ENCODE results near the gene USP51.
"Not testable (repeated sequence)": the region's sequence is repeated elsewhere in the genome, so short reads cannot be mapped to it uniquely, and the experiment has no call there.

Gene USP51

DNA sequence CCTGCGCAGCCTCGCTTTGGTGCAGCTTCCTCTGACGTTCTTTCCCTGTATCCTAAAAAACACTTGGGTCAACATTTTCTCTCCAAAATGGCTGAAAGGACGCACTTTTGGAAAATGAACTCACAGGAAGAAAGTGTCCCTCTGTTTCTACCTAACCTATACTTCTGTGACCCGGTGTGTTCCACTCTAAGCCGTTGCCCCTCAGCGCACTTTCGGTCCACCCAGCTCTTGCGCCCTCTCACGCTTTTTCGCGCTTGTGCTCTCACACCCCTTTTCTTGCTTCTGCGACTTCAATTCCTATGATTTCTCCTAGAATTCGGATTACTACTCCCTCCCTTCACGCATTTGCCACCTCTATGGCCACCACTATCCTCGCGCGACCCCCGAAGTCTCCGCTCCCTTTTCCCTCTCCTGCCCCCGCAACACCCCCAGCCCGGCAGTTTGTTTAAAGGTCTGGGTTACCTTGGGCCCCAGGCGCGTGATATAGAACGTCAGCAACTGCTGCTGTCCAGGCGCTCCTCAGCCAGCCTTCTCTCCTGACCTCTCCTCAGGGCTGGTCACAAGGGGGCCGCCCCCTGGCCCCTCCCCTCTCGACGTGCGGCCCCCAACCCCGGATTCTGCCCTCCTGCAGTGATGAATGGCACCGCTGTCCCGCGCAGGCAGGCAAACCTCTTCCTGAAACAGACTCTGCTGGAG lies at the start of gene USP51:
TSS of gene USP51 (minus strand) at position 535 of the 696 bp plus-strand sequence. CDS start 909 bp downstream, outside the sequence.
- no peak for DNase-seq

DNA sequence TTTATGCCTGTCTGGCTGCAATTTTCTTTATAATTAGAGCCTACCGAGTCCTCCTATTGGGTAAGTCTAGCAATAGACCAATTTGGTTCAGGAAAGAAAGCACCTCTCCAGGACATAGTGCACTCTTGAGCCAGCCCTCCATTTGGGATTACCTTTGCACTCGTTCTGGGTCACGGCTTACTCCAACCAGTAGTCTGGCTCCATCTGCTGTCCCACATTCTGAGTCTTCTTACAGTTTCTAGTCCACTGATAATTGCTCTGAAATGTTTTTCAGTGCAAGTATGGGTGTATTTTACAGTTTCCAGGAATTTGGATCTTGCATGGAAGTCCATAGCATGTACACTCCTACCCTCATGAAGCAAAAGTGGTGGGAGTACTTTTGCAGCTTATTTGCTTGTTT lies 34.8 kb upstream of the USP51 start:
- no peak for DNase-seq

- DNase-seq: no peak
Observed at GRCh38 chrX:55523356-55523755, 33.7 kb upstream of the USP51 start.

DNA sequence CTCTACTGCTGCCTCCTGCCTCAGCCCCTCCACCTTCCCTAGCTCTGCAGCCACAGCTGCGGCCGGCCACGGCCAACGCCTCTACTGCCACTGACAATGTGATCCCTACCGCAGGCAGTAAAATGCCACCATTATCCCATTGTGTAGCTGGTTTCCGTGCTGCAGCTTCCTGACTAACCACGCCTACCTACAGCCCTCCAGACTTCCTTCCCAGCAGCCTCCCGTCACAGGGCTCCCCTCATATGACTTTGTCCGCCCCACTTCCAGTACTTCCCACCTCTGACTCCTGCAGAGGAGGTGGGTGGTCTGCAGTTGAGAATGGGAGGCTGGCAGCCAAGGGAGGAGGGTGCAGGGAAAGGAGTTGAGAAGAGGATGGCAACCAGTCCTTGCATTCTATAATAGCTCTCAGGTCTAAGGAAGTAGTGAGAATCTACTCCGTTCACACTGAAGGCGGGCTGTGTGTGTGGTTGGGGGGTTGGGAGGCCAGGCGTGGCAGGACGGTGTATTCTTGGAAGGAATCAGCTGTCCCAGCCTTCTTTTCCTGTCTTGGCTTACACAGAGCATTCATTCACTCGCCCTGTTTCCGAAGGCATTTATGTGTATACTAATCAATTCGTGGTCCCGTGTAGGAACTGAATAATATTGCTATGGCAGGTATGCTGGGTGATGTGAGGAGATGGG lies 33.1 kb upstream of the USP51 start:
- no peak for DNase-seq

DNA sequence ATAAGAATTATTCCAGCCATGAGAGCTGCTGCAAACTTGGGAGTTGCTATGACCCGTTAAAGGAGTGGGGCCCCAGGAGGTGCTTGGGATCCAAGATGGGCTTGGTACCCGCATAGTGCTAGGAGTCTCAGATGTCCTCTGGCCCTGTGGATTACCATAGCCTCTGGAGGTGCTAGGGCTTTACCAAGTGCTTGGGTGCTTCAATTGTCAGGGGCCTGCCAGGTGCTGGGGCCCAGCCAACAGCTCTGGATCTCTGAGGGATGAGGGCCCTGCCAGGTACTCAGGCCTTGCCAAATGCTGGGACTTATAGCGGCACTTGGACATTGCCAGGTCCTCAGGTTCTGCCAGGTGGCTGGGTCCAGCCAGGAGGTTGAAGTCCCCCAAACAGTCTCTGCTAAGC lies 32.0 kb upstream of the USP51 start:
- no peak for DNase-seq

- not testable (repeated sequence) for DNase-seq
Observed at GRCh38 chrX:55516794-55517481, 27.3 kb upstream of the USP51 start.

DNA sequence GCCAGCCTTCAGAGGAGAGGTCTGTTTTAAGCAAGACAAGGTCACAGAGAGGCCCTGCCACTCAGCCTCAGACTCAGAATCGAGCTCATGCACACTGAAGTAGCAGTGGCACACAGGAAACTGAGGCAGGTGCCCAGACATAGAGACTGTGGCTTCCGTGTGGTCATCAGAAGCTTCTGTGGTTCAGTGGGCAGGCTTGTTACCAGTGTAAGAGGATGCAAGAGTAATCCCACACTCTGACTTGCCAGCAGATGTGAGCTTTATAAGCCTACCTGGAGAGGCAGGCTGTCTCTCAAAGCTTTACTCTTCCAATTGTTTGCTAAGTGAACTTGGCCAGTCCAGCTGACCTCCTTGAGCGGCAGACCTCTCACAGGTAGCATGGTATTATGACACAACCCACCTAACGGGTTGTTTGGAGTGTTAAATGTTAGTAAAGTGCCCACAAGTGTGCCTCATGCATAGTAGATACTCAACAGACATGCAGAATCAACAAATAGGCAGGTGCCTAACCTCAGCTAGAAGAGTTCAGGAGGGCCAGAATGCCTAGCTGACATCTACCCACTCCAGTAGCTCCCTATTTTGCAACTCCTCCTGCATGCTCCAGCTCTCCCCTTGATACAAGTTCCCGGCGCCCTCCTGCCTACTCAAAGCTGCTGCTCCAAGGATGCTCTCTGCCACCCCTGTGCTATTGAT lies 23.5 kb upstream of the USP51 start:
- DNase-seq: not testable (repeated sequence)

- DNase-seq: not testable (repeated sequence)
Observed at GRCh38 chrX:55508410-55509152, 18.9 kb upstream of the USP51 start.

- DNase-seq: not testable (repeated sequence)
Observed at GRCh38 chrX:55507699-55508098, 18.1 kb upstream of the USP51 start.

DNA sequence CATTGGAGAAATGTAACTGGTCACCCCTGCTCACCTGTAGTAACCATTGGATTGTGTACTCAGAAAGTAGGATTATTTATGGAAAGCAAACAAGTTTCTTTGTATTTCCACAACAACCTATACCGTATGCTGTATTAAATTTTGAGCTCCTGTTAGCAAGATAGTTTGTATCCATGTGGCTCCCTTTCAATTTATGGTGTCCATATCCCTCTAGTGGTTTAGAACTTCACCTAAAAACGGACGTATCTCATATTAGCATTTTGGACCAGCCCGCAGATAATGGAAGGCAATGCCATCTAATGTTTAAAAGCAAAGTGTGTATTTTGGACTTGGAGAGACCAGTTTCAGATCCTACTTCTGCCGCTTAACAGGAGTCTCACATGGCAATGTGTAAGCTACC lies 17.4 kb upstream of the USP51 start:
- not testable (repeated sequence) for DNase-seq

DNA sequence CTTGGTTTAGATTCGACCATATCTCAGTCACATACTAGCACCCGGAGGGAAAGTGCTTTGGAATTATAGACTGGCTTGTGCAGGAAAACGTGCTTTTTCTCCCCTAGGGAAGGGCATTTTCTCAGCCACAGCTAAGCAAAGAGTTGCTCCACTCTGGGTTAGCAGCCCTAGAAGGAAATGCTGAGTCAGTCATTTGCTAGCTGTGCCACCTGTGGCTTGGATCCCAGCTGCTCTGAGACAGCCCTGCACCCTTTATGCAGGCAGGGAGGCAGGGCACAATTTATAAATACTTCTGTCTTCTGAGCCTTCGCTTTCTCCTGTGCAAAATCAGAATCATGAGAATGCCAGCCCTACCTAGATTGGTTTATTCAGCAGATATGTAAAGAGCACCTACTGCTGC lies 1.3 kb upstream of the USP51 start:
- no peak for DNase-seq

DNA sequence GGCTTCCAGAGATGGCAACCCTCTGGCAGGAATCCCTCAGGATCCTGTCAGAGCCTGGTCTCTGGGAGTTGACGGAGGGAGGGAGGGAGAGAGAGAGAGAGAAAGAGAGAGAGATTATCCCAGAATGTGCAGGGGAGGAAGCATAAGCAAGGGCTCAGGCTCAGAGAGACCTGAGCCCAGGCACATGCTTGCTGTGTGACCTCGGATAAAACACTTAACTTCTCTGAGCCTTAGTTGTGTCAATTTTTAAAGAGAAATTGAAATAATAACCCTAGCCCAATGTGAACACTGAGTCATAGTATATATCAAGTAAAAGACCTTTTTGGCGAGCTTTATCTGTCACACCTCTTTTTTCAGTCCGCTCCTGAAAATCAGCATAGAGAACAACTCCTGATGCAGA lies 473 bp upstream of the USP51 start:
- DNase-seq: no peak

DNA sequence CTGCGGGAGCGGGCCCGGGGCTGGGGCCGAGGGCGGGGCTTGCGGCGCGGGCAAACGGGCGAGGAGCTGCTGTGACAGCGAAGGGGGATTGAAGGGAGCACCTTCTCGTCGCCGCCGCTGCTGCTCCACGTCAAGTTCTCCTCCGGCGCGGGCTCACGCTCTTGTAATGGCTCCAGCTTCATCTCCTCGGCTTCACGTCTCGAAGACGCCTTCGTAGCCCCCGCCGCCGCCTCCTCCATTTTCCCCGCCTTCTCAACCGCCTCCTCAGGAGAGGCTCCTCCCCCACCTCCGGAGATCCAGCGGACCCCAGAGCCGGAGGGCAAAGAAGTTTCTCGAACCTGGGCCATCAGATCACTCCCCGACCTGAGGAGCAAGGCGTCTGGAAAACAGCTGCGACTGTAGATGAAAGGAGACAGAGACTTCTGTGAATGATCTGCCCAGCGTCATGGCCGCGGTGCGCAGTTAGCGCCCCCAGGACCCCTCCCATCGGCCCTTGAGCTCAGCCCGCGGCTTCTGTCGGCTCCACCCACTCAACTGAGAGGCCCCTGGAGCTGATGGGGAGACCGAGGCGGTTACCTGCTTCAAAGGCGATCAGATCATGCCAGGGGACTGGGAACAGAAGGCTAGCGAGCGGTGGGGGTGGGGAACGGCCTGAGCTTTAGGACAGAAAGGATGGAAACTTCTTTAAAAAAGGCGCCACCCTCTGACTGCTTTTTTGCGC lies 895 bp downstream of the USP51 start:
- DNase-seq: no peak

DNA sequence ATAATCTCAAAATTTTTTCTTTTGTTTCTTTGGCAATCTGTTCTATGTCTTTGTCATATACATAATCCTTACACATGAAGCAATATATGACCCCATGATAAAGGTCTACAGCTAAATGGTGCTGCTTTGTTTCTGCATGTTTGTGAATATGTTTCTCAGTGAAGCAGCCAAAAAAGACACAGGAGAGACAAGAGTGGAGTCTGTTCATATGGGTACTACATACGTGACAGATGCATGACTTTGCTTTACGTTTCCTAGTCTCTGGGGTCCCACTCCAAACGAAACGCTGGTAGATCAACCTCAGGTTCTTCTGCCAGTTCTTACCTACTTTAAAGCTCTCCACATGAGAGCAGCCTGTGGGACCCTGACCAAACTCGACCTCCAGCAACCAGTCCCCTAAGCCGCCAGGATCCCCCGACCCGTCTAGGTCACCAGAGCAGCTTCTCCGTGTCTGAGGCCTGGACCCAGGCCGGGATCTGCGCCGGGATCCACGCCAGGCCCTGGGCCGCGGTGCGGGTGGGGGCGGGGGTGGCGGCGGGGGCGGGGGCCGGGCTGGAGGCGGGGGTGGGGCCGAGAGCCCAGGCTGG lies 1.5 kb downstream of the USP51 start:
- DNase-seq: no peak

GRCh38 chrX:55487143-55487542 lies 2.5 kb downstream of the USP51 start:
- DNase-seq: no peak

DNA sequence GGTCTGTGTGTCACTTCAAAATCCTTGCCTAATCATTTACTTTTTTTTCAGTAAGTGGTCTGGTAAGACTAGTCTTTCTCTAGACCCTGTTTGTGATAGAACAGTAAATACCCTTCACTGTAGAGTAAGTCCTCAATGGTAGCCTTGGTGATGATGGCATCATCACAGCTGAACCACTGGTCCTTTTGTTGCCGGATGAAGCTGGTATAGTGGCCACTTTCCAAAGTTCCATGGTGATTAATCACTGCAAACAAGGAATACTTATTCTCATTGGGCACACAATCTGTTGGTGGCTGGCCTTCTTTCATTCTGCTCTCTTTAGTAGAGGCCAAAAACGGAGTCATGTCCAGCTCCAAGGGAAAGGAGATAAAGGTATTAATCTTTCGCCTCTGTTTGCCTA lies 2.9 kb downstream of the USP51 start:
- no peak for DNase-seq

- DNase-seq: no peak
Observed at GRCh38 chrX:55484948-55485347, 4.7 kb downstream of the USP51 start.

GRCh38 chrX:55480390-55481062 lies 9.1 kb downstream of the USP51 start:
- DNase-seq: no peak

GRCh38 chrX:55479956-55480355 lies 9.7 kb downstream of the USP51 start:
- DNase-seq: not testable (repeated sequence)

DNA sequence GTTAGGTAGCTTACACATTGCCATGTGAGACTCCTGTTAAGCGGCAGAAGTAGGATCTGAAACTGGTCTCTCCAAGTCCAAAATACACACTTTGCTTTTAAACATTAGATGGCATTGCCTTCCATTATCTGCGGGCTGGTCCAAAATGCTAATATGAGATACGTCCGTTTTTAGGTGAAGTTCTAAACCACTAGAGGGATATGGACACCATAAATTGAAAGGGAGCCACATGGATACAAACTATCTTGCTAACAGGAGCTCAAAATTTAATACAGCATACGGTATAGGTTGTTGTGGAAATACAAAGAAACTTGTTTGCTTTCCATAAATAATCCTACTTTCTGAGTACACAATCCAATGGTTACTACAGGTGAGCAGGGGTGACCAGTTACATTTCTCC lies 23.9 kb downstream of the USP51 start:
- not testable (repeated sequence) for DNase-seq

- not testable (repeated sequence) for DNase-seq
Observed at GRCh38 chrX:55465108-55465507, 24.5 kb downstream of the USP51 start.

Measured in GF-D8 (cell line).